Activated naive CD4-positive, alpha-beta T cell treated with anti-CD3 and anti-CD28 coated beads, Interleukin-2, amount 50 U/mL, for 72 hours (primary cell): ENCODE measurements around the gene ZNF837. TPM values are rescaled to one million over a fixed set of nuclear protein-coding genes. Genes with fewer than 3 reads are reported as not detected.
"Not testable (repeated sequence)": the region's sequence is repeated elsewhere in the genome, so short reads cannot be mapped to it uniquely, and the experiment has no call there.

ENCODE experiments used
- ATAC-seq, 2 donors: fragments of 150-1000 bp; cut with Tn5 transposase; 2 replicates each; pipeline ENCODE4 v1.10.0; 2021; ENCODE audit warnings: mild to moderate bottlenecking in 2 of 2, moderate library complexity in 2 of 2
- DNase-seq, 2 donors: peaks; one replicate each; pipeline ENCODE4 v3.0.0; 2021 to 2022; ENCODE audit warnings: low spot score in 2 of 2
- H3K27ac Mint-ChIP-seq, 2 donors: one replicate each; pipeline ENCODE4 v1.8.0; 2022; ENCODE audit warnings: mild to moderate bottlenecking in 2 of 2, mixed read lengths in 2 of 2
- H3K36me3 Mint-ChIP-seq, 2 donors: one replicate each; pipeline ENCODE4 v1.8.0; 2022; ENCODE audit warnings: mixed read lengths in 2 of 2
- H3K9me3 Mint-ChIP-seq, 2 donors: one replicate each; pipeline ENCODE4 v1.8.0; 2022; ENCODE audit warnings: mixed read lengths in 2 of 2
- total RNA-seq, 2 donors: library from RNA; stranded (reverse); gene quantifications; one replicate each; pipeline ENCODE4 v1.2.3, GENCODE V29; 2022

Gene ZNF837
- 1 to 10 TPM in 1 of 2 donors, under 1 TPM in 1; 0.48 to 2.1 TPM for total RNA-seq

DNA sequence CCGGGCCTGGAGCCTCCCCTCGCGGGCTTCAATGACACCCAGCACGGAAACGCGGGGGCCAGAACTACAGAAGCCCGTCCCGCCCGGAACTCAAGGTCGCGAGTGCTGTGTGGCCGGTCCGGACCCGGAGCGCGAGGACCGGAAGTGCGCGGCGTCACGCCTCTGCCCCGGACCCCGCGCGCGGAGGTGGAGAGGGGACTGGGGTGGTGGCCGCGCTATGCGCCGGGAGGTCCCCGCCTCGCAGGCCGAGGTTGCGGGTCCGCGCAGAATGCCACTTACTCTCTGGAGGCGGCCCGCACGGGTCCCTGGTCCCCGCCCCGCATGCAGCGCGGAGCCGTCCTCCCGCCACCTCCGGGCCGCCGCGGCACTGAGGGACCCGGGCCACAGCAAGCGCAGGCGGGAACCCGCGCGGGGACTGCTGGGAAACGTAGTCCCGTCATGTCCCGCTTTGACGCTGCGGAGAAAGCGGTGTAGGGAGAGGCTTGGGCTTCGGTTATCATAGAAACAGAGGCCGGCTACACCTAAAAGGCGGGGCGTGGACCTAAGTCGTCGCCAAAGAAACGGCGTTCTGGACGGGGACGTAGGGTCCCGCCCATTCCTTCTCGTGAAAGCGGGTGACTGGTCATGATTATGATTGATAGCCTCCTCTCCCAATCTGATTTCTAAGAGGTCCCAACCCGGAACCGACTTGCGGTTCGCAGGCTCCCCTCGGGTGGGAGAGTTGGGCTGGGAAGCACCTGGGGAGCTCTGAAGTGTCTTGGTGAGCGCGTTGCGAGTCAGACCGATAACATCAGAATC, at the start of gene ZNF837:
Gene ZNF837 (minus strand): TSS at position 369 of the 798 bp plus-strand sequence. CDS start 11,698 bp downstream, outside the sequence.
- Mint-ChIP-seq H3K9me3 (no peaks in the 10 kb centered on the region), H3K36me3 (peaks cover 0 to 7% of the 10 kb centered on the region in 2 donors), H3K27ac (peak within 1 kb of the TSS; percentile 92 to 100)
- ATAC-seq (peak; percentile 90), DNase-seq (peak; percentile 92 to 98)

DNA sequence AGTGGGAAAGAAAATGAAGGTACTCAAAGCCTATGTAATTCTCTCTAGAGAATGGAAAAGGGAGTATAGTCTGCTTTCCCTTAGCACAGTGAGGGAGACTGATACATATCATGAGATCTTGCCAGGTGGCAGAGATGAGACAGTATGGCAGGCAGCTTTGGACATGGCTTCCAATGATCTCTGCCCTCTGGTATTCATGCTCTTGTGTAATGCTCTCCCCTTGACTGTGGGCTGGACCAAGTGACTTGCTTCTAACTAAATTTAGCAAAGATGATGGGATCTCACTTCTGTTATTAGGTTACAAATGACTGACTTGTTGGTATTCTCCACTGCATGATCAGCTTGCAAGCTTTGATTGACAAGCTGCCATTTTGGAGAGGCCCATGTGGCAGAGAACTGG, 48.9 kb upstream of the ZNF837 start:
- Mint-ChIP-seq H3K9me3 (peaks cover 41 to 44% of the 10 kb centered on the region in 2 donors), H3K36me3 (peaks cover 69 to 80% of the 10 kb centered on the region in 2 donors)
- ATAC-seq = no peak

DNA sequence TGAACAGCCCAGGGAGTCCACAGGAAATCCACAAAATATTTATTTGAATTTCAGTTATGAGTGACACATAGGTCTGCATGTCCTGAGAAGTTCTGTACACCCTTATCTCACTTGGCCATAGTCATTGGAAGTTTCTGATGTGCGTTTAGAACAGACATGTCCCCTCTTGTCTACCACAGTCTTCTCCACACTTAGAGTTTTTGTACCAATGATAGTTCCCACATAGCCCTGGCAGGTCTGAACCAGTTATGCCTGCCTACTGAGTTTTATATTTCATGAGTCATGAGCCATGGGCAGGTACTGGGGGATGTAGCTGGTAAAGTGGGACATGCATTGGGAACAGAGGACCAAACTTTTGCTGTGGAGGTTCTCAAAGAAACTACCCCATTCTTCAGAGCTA, 47.8 kb upstream of the ZNF837 start:
- H3K9me3 Mint-ChIP-seq = peaks cover 37 to 39% of the 10 kb centered on the region in 2 donors
- no peak overlapping the region for H3K27ac Mint-ChIP-seq
- peaks cover 58 to 71% of the 10 kb centered on the region in 2 donors for H3K36me3 Mint-ChIP-seq
- DNase-seq (no peak), ATAC-seq (no peak)

More for the DNA sequence above, 48.9 kb upstream of the ZNF837 start:
- H3K27ac Mint-ChIP-seq = no peak overlapping the region
- no peak for DNase-seq

DNA sequence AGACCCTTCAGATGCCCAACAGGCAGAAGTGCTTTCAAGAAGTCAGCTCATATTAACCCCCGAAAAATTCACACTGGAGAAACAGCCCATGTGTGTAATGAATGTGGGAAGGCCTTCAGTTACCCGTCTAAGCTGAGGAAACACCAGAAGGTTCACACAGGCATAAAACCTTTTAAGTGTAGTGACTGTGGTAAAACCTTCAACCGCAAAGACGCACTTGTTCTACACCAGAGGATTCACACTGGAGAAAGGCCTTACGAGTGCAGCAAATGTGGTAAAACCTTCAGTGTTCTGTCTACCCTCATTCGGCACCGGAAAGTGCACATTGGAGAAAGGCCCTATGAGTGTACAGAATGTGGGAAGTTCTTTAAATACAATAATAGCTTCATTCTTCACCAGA, 36.2 kb upstream of the ZNF837 start:
- no peak for ATAC-seq
- no peak for DNase-seq
- Mint-ChIP-seq H3K27ac (no peak overlapping the region), H3K9me3 (no peaks in the 10 kb centered on the region), H3K36me3 (peaks cover 38 to 40% of the 10 kb centered on the region in 2 donors)

DNA sequence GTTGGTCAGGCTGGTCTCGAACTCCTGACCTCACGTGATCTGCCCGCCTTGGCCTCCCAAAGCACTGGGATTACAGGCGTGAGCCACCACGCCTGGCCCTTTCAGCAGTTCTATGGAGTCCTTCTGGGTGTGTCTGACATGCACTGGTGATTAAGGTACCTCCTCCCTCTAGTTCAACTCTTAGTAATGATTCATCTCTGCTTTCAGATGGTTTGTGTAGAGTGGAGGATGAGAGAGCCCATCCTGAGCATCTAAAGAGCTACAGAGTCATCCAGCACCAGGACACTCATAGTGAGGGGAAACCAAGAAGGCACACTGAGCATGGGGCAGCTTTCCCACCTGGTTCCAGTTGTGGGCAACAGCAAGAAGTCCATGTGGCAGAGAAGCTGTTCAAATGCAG, 35.8 kb upstream of the ZNF837 start:
- peaks cover 36 to 37% of the 10 kb centered on the region in 2 donors for H3K36me3 Mint-ChIP-seq
- DNase-seq = no peak
- H3K27ac Mint-ChIP-seq = no peak overlapping the region
- no peaks in the 10 kb centered on the region for H3K9me3 Mint-ChIP-seq
- ATAC-seq = peak; percentile 68 to 71

DNA sequence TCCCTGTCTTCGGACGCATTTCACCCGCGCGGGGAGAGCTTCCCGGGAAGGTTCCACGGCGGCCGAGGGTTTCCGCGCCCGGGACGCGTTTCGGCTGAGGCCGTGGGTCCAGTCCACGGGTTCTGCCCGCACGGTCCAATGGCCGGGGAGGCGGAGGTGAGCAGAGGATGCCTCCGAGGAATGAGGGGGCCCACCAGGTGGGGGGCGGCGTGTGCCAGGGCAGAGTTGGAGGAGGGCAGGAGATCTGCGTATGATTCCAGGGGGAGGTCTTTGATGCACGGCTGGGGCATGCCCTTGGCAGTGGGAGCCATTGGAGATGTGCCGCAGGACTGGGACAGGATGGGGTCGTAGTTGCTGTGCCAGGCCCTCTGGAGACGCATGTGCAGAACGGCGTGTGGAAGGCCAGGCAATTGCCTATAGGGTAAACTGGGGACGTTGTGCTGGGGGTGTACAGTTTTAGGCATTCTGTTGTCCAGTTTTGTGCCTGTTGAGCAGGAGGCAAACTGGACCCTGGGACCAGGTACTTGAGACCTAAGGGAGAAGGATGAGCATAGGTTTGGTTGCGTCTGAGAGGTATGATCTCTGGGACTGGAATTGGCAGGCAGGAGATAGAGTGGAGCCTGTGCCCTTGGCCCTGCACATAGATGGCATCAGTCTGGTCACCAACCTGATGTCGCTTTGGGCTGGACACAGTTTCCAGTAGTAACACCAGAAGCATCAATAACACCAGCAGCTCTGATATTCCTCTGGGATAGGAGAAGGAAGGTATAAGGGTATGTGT, 28.4 kb upstream of the ZNF837 start:
- peak in 1 of 2 donors; percentile 23 for ATAC-seq
- Mint-ChIP-seq H3K27ac (peak overlapping the region; percentile 83 to 92), H3K36me3 (peaks cover 6 to 15% of the 10 kb centered on the region in 2 donors), H3K9me3 (no peaks in the 10 kb centered on the region)
- DNase-seq = peak in 1 of 2 donors; percentile 46

DNA sequence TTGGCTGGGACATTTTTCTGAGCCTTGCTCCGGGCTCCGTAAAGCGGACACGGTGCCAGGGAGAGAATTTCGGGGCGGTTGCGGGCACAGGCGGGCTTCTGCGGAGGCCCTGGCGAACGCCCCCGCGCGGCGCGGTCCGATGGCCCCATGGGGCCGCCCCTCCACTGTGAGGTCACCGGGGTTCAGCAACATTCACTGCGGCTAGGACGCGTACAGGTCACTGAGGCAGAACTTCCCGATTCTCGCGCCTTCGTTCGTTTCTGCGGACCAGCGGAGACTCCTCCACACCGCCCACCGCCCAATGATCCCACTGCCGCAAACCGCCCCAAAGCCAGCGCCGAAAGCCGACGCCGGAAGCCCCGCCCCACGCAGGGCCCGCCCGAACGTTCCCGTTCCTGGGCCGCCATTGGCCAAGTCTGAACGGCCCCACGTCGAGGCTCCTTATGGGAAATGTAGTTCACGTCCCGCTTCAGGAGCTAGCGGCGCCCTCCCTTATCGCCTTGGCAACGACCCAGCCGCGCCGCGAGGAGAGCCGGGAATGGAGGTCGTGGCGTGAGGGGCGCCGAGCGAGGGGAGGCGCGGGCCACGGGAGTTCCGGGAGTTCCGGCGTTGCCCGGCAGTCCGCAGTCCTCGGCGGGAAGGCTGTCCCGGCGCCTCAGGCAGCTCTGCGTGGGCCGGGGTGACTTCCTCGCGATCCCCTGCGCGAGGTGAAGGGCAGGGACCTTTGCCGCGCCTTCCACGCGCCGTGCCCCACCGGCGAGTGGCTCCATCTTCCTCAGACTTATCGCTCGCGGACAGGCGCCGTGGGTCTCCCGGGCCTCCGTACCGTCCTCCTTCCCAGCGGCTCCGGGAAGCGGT, 27.6 kb upstream of the ZNF837 start, which contains the start of gene ZNF584:
Gene ZNF584 (plus strand): TSS at position 498 of the 858 bp plus-strand sequence. CDS start 499 bp downstream, outside the sequence.
- H3K36me3 Mint-ChIP-seq = peaks cover 6 to 15% of the 10 kb centered on the region in 2 donors

DNA sequence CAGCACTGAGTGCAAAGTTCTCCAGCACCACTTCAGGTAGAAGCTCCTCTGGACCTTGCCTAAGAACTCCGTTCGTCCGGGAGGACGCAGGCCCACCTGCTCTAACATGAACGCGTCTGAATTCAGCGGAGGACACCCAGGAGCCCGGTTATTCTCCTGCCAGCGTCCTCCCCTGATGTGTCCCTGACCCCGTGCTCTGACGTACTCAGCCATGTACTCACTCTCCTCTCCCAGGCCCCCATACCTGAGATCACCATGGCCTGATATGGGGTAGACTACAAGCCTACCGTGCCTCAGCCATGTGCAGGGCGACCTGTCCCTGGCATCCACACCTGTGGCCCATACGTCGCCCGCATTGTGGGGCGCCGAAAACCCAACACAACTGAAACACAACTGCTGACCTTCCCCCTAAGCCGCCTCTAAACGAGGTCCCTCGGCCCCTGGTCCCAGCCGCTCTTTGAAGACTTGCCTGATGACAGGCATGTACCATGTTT, 26.9 kb upstream of the ZNF837 start:
- ATAC-seq (peak in 1 of 2 donors; percentile 26), DNase-seq (no peak)
- peak overlapping the region; percentile 83 to 93 for H3K27ac Mint-ChIP-seq
- peaks cover 6 to 15% of the 10 kb centered on the region in 2 donors for H3K36me3 Mint-ChIP-seq
- H3K9me3 Mint-ChIP-seq = no peaks in the 10 kb centered on the region

More for the DNA sequence above, 27.6 kb upstream of the ZNF837 start, which contains the start of gene ZNF584:
- Mint-ChIP-seq H3K27ac (peak within 1 kb of the TSS; percentile 83 to 93), H3K9me3 (no peaks in the 10 kb centered on the region)
- peak; percentile 92 to 97 for ATAC-seq
- DNase-seq = peak; percentile 94 to 97

DNA sequence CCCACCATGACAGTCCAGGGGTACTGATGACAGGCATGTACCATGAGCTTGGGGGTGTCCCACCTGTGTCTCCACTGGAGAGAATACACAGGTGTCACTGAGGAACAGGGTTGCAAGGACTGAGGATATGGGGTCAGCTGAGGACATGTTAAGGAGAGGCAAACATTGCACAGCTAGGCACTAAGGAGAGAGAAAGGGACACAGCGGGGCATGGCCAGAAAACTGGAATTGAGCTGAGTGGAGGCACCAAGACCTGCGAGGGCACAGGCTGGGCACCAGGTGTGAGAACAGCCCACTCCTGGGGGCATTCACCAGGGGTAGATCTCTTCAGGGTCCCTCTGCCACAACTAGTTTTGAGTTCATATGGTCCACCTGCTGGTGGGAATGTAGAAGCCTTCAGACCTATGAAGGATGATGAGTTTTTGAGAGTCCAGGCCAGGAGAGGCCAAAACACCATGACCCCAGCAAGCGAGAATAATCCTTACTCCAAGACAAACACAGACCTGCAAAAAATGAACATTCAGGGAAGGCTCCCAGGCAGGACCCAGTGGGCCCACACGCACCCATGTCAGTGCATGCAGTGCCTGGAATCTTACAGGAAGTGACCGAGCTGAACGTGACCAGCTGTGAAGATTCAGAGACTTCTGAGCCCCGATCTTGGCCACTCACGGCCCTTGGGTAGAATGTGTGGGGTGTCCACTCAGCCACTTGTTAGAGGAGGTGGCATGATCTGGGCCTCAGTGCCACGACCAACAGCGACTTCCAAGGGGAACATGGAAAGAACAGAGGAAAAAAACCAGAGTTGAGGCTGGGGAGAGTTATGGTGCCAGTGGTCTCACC, 26.2 kb upstream of the ZNF837 start:
- H3K9me3 Mint-ChIP-seq = no peaks in the 10 kb centered on the region
- ATAC-seq (no peak), DNase-seq (no peak)
- peaks cover 6 to 15% of the 10 kb centered on the region in 2 donors for H3K36me3 Mint-ChIP-seq
- H3K27ac Mint-ChIP-seq = peak overlapping the region; percentile 83 to 91

DNA sequence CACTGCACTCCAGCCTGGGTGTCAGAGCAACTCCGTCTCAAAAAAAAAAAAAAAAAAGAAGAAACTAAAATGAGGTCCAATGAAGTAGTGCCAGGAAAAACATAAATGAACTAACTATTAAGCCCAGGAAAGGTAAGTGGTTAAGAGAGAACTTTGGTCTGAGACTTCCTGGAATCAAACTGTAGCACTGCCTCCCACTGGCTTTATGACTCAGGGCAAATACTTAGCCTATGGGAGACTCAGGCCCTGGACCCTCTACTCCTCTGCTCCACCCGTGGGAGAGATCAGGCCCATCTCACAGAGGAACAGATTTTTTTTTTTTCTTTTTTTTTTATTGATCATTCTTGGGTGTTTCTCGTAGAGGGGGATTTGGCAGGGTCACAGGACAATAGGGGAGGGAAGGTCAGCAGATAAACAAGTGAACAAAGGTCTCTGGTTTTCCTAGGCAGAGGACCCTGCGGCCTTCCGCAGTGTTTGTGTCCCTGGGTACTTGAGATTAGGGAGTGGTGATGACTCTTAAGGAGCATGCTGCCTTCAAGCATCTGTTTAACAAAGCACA, 23.2 kb upstream of the ZNF837 start:
- not testable (repeated sequence) for H3K9me3 Mint-ChIP-seq, DNase-seq, H3K36me3 Mint-ChIP-seq, ATAC-seq
- H3K27ac Mint-ChIP-seq = peak overlapping the region in 1 of 2 donors; percentile 55

DNA sequence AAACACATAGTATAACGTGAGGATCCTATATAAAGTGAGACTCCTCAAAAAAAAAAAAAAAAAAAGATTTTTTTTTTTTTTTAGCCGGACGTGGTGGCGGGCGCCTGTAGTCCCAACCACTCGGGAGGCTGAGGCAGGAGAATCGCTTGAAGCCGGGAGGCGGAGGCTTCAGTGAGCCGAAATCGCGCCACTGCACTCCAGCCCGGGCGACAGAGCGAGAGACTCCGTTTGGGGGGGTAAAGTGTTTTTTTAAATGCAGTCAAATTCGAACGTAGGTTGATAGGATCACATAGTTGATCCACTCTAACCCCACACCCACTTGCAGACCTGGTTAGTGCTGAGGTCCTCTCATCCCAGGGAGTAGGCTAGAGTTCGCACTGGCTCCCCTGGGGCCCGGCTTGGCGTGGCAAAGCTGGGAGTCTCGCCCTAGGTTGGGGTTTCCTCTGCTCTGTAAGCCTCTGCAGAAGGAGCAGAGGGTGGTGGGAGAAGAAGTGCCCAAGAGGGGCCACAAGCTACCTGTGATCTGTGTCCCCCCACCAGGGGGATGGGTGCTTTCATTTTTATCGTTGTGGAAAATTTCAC, 21.1 kb upstream of the ZNF837 start:
- Mint-ChIP-seq H3K9me3 (no peaks in the 10 kb centered on the region), H3K27ac (peak overlapping the region in 1 of 2 donors; percentile 70), H3K36me3 (no peaks in the 10 kb centered on the region)
- ATAC-seq (no peak), DNase-seq (no peak)

DNA sequence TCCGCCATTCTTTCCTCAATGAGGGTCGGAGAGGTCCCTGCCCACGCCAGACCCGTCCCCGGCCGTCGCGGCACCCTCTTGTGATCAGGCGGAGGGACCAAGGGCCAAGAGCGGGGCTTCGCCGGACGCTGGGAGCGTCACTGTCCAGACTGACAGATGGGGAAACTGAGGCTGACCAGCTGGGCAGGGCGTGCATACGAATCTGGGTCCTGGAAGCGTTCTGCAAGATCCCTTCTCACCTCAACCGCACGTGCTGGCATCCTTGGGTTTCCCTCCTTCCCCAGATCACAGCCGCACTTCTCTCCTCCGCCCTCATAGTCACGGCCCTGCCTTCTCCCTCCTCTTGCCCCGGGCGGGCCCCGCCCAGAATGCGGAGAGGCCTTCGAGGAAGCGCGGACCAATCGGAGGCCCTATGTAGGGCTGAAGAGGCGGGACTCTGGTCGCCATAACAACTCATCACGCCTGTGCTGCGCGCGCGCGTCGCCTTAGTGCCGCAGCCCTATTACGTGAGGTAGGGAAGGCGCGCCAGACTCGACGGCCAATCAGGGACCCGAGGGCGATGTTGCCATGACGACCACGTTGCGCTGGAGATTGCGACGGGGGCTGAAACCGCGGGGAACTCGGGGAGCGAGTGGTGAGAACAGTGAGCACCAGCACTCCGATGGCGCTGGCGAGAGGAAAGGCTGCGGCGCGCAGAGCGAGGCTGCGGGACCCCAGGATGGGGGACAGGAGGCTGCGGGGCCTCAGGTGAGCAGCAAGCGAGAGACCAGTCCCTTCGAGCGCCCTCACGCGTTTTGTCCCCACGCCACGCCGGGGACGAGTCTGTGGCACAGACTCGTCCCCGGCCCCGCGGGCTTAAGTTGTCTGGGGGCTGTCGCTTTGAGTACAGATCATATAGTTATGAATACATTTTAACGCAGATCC, 20.3 kb upstream of the ZNF837 start:
- no peaks in the 10 kb centered on the region for H3K9me3 Mint-ChIP-seq
- no peaks in the 10 kb centered on the region for H3K36me3 Mint-ChIP-seq
- peak; percentile 98 to 99 for DNase-seq
- ATAC-seq = peak; percentile 97 to 99
- H3K27ac Mint-ChIP-seq = peak overlapping the region; percentile 70 to 93

DNA sequence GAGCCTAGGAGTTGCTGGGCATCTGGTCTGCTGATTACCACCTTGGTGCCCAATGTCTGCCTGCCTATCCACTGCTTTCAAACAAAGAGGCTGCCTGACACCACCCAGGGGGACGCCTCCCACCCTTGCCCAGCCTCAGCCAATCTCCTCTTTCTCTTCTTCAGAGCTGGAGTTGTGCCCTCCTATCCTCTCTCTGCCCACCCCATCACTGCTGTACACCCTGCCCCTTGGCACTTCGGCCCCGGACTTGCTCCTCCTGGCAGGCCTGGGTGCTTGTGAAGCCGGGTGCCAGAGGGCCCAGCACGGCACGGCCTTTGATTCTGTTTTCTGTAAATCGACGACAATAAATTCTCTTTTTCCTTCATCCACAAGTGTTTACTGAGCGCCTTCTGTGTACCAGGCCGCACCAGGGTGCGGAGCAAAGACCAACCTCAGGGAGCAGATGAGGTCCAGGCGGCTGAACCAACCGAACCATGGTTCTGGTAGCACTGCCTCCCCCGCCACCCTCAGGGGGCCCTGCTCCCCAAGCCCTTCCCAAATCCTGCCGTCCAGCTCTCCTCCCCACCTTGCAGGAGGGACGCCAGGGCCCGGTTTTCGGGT, 19.6 kb upstream of the ZNF837 start:
- Mint-ChIP-seq H3K27ac (peak overlapping the region; percentile 70 to 93), H3K36me3 (no peaks in the 10 kb centered on the region), H3K9me3 (no peaks in the 10 kb centered on the region)
- ATAC-seq (no peak), DNase-seq (no peak)
